ENCODE data around the gene INTS6.

The INTS6 gene

DNA sequence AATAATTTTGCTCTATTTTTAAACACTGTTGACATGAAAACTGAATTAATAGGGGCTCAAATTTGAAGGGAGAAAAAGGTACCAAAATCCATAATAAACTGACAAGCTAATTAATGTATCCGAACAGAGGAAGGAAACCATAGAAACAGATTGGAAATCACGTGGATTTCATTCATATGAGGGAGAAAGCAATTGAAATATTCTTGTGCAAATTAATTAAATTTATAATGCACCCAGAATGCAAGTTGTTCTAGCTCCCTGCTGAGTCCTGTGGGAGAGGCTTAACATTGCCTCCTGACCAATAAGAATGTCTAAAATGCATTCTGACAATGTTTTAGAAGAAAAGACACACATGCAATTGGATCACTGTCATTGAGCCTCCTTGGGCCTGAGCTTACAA lies 131.0 kb downstream of the INTS6 start:
- no peak for DNase-seq

DNA sequence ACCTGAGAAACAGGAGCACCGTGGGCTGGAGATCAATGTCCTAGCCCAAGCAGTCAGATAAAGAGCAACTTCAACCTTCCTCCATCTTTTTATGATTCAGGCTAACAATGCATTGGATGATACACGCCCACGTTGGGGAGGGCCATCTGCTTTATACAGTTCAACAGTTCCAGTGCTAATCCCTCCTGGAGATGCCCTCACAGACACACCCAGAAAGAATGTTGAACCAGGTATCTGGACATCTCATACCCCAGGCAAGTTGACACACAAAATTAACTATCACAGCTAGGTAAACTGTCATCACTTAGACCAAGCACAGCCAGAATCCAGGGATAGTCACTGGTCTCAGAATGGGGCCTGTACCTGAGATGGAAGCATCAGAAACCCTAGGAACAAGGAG lies 134.0 kb downstream of the INTS6 start:
- DNase-seq = no peak

DNA sequence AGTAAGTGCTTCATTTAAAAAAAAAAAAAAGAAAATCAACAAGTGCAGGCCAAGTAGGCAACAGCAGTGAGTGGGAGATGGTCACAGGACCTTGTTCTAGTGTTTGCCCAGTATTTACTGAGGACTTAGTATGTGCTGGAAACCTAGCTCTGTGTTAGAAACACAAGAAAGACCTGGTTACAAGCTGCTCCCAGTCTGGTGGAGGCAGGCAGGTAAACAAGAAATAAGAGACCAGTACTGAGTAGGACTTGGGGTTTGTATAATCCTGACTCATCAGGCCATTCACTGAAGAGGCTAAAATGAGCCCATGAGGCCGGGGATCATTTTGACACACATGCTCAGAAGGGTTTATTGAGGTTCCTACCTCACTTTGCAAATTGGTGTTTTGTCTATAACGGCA lies 134.8 kb downstream of the INTS6 start:
- DNase-seq = no peak

DNA sequence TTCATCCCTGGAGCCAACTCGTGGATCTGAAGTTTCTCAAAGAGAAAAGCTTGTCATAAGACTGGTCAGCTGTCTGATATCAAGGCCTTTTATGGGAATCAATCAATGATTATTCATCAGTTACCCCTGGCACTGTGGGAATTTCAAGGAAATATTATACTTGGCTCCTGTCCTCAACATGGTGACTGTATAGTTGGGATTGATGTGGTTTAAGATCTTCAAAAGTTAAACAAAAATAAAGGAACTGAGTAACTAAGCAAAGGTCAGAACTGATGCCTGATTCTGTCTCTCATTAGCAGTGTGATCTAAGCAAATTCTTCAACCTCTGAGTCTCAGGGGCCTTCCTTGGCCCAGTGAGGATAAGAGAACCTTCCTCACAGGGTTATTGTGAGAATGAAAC lies 135.6 kb downstream of the INTS6 start:
- no peak for DNase-seq

DNA sequence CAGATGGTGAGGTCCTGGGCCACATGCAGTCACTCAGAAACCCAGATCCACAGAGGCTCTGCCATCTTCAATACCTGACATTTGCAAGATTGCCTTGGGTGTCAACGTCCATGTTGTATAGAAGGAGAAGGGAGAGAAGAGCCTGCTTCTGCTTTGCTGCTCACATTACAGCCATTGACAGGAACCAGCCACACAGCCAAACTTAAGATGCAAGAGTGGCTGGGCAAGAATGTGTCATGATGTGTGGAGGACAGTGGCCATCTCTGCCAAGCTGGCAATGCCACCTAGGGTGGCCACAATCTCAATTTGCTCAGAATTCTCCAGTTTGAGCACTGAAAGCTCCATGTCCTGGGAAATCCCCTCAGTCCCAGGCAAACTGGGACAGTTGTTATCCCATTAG lies 139.2 kb downstream of the INTS6 start:
- DNase-seq = no peak

DNA sequence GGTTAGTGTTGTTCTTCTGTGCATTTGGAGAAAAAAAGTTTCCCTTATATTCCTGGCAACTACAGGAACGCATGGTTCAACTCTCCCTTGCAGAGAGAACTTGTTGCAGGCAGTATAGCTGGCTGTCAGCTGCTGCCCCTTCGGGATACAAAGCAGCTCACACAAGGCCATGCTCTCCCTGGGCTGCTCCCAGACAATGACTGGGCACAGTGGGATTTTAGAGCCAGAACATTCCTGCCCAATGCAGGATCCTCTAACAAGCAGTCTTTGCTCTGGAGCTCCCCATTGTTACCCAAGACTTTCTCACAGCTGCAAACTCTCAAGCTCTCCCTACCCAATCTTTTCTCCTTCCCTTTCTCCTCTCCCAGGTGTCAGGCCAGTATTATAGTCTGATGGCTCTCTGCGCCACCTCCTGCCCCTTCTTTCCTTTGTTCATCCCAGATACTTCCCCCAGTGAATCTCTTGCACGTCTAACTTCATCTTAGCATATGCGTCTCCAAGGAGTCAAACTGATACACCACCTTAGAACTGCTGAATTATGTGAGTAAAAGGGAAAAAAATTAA lies 140.8 kb downstream of the INTS6 start:
- DNase-seq = peak in 28 of 56 donors; percentile 12 to 73 (median 31)

Data from nucleus accumbens (tissue), 56 donors.